Osteocyte (in vitro differentiated cells): Measurements from ENCODE around the gene PRKAR1B. TPM values are rescaled to one million over a fixed set of nuclear protein-coding genes. Genes with fewer than 3 reads are reported as not detected.

Source experiments
- DNase-seq: peaks from one replicate; pipeline ENCODE4 v3.0.0; 2021; ENCODE audit warnings: mixed read lengths; ENCODE audit not compliant: unreplicated experiment; ENCODE audit errors: extremely low spot score
- H3K27ac Mint-ChIP-seq: one replicate; pipeline ENCODE4 v1.8.0; 2021; ENCODE audit warnings: mild to moderate bottlenecking, mixed read lengths; ENCODE audit not compliant: unreplicated experiment
- H3K27me3 Mint-ChIP-seq: one replicate; pipeline ENCODE4 v1.8.0; 2021; ENCODE audit warnings: mixed read lengths; ENCODE audit not compliant: unreplicated experiment
- H3K36me3 Mint-ChIP-seq: one replicate; pipeline ENCODE4 v1.8.0; 2021; ENCODE audit warnings: mixed read lengths; ENCODE audit not compliant: unreplicated experiment
- H3K4me1 Mint-ChIP-seq: one replicate; pipeline ENCODE4 v1.8.0; 2021; ENCODE audit warnings: mixed read lengths; ENCODE audit not compliant: unreplicated experiment
- H3K4me3 Mint-ChIP-seq: one replicate; pipeline ENCODE4 v1.8.0; 2021; ENCODE audit warnings: mild to moderate bottlenecking, moderate library complexity, mixed read lengths; ENCODE audit not compliant: unreplicated experiment
- H3K9me3 Mint-ChIP-seq: one replicate; pipeline ENCODE4 v1.8.0; 2021; ENCODE audit warnings: mixed read lengths; ENCODE audit not compliant: unreplicated experiment
- total RNA-seq: library from RNA; stranded (reverse); gene quantifications from 2 replicates; pipeline ENCODE4 v1.2.1, GENCODE V29; 2021
- TF ChIP-seq, protein P1 (sequence below): fragments of 200-600 bp; sonication (generic); IDR thresholded peaks from 2 replicates; pipeline ENCODE4 v1.5.0; 2021; ENCODE audit warnings: antibody characterized with exemption, mild to moderate bottlenecking, moderate library complexity

Gene PRKAR1B
- total RNA-seq, 1 donor from 2014 or later, result 12.0 TPM

DNA sequence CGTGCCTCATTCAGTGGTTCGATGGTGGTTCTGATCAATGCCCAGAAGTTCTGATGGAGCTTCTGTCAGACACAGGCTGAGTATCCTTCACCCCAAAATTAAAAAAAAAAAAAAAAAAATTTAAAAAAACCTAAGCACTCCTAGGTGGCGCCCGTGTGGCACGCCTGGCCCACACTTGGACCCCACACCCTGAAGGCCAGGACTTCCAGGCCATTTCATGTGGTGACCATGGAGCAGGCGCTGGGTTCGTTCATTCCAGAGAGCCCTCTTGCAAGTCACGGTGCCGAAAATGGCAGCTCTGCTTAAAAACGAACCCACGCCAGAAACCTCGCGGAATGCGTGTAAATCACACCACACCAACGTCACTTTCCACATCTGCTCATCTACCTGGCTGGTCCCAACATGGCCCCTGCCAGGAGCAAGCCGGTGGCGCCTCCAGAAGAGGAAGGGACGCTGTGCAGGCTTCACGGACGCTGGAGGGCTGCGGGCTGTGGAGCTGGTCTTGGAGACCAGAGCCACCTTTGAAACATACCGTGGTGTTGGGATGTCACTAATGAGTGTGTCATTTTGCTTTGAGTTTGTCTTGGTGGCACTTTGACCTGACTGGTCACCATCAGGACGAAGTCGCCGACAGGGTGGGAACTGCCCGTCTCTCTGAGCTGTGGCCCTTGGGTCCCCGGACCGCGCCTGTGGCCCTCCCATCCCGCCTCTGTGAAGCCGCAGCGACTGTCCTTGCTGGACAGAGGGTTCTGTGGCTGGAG is 46.0 kb upstream of the PRKAR1B start:
- H3K36me3 Mint-ChIP-seq, result peaks cover 14% of the 10 kb centered on the region
- H3K27me3 Mint-ChIP-seq, result no peaks in the 10 kb centered on the region
- H3K4me3 Mint-ChIP-seq, result no peak overlapping the region
- no peak overlapping the region for H3K27ac Mint-ChIP-seq
- no peaks in the 10 kb centered on the region for H3K9me3 Mint-ChIP-seq
- TF ChIP-seq, protein P1, sequence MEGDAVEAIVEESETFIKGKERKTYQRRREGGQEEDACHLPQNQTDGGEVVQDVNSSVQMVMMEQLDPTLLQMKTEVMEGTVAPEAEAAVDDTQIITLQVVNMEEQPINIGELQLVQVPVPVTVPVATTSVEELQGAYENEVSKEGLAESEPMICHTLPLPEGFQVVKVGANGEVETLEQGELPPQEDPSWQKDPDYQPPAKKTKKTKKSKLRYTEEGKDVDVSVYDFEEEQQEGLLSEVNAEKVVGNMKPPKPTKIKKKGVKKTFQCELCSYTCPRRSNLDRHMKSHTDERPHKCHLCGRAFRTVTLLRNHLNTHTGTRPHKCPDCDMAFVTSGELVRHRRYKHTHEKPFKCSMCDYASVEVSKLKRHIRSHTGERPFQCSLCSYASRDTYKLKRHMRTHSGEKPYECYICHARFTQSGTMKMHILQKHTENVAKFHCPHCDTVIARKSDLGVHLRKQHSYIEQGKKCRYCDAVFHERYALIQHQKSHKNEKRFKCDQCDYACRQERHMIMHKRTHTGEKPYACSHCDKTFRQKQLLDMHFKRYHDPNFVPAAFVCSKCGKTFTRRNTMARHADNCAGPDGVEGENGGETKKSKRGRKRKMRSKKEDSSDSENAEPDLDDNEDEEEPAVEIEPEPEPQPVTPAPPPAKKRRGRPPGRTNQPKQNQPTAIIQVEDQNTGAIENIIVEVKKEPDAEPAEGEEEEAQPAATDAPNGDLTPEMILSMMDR, result no peak
- H3K4me1 Mint-ChIP-seq, result peaks cover 33% of the 10 kb centered on the region
- no peak for DNase-seq

DNA sequence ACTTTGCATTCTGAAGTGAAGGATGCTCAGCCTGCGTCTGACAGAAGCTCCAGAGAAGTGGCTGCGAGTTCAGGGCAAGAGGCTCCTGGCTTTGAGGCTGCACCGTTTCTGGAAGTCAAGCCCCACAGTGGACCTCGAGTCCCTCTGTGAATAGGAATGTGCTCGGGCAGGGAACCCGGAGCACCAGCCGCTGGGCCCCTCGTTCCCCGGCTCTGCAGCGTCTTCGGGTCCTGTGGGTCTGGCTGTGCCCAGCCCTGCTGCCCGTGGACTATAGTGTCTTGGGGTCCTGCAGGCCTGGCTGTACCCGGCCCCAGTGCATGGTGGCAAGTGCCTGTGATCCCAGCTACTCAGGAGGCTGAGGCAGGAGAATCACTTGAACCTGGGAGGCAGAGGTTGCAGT is 45.3 kb upstream of the PRKAR1B start:
- Mint-ChIP-seq H3K4me3 (no peak overlapping the region), H3K9me3 (no peaks in the 10 kb centered on the region), H3K36me3 (peaks cover 18% of the 10 kb centered on the region), H3K27ac (no peak overlapping the region), H3K27me3 (no peaks in the 10 kb centered on the region), H3K4me1 (peaks cover 31% of the 10 kb centered on the region)
- TF ChIP-seq, protein P1, result no peak
- no peak for DNase-seq

GRCh38 chr7:772005-772294 is 44.9 kb upstream of the PRKAR1B start:
- H3K4me1 Mint-ChIP-seq, result peaks cover 31% of the 10 kb centered on the region
- TF ChIP-seq, protein P1, result no peak
- H3K36me3 Mint-ChIP-seq, result peaks cover 18% of the 10 kb centered on the region
- no peaks in the 10 kb centered on the region for H3K9me3 Mint-ChIP-seq
- DNase-seq, result no peak
- H3K27me3 Mint-ChIP-seq, result no peaks in the 10 kb centered on the region
- H3K27ac Mint-ChIP-seq, result peak overlapping the region; percentile 68
- H3K4me3 Mint-ChIP-seq, result no peak overlapping the region

DNA sequence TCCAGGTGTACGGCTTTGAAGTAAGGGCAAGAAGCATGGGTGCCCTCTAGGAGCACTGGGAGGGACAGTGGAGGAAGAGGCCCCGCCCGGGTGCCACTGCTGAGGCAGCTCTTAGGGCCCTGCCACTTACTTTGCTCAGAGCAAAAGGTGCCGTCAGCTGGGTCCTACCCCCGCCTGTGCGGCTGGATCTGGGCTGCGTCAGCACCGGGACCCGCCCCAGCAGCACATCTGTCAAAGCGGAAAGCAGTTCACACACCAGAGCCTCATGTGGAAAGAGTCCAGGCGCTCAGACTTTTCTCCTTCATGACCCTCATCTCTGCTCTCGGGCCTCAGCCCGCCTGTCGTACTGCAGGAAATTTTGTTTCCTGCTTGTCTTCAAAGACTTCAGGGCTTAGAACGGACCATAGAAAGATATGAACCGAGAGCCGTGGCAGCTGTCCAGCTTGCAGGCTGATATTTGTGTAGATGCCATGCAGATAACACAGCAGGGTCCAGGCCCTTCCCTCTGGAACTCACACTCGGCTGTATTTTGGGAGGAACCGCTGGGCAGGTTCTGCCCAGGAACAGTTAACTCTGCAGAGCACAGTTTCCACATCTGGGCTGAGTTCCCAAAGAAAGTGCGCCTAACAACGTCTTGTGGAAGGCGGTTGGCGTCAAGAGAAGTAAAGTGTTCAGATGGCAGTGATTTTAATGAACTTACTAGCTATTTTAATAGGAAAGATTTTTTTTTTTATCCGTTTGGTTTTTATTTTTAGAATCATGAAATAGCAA is 44.3 kb upstream of the PRKAR1B start:
- no peak for DNase-seq
- H3K36me3 Mint-ChIP-seq, result peaks cover 18% of the 10 kb centered on the region
- peak overlapping the region; percentile 68 for H3K27ac Mint-ChIP-seq
- TF ChIP-seq, protein P1, result no peak
- no peaks in the 10 kb centered on the region for H3K9me3 Mint-ChIP-seq
- no peak overlapping the region for H3K4me3 Mint-ChIP-seq
- H3K4me1 Mint-ChIP-seq, result peaks cover 31% of the 10 kb centered on the region
- H3K27me3 Mint-ChIP-seq, result no peaks in the 10 kb centered on the region

- no peak for DNase-seq
- Mint-ChIP-seq H3K27ac (peak overlapping the region; percentile 68), H3K4me3 (no peak overlapping the region), H3K36me3 (peaks cover 19% of the 10 kb centered on the region), H3K27me3 (no peaks in the 10 kb centered on the region), H3K9me3 (no peaks in the 10 kb centered on the region), H3K4me1 (peaks cover 31% of the 10 kb centered on the region)
- TF ChIP-seq, protein P1, result no peak
Measured at GRCh38 chr7:770741-771166, 43.7 kb upstream of the PRKAR1B start.
